ENCODE measurements around the gene GRIK4.

GRIK4 gene

GRCh38 chr11:120576606-120577005 lies 65.1 kb downstream of the GRIK4 start:
- Histone ChIP-seq H2AFZ (ENCODE audit: low read depth) (no peak overlapping the region), H3K4me1 (ENCODE audit: low read depth, poor library complexity, severe bottlenecking) (no peaks in the 10 kb centered on the region), H3K79me2 (ENCODE audit: insufficient read depth, low read depth) (no peaks in the 10 kb centered on the region), H3K9ac (no peak overlapping the region), H4K20me1 (ENCODE audit: insufficient read depth) (no peaks in the 10 kb centered on the region), H3K4me2 (no peak overlapping the region), H3K27me3 (ENCODE audit: insufficient read depth, low read depth) (no peaks in the 10 kb centered on the region), H3K4me3 (IDR thresholded peaks at IDR 0.05; ENCODE audit: insufficient read depth, low read depth, low read length) (no peak overlapping the region), H3K36me3 (ENCODE audit: insufficient read depth) (no peaks in the 10 kb centered on the region), H3K27ac (no peak overlapping the region)
- TF ChIP-seq CTCF (conservative IDR thresholded peaks at IDR 0.05; ENCODE audit: low read depth, low read length) = no peak

GRCh38 chr11:120577041-120577440 lies 65.5 kb downstream of the GRIK4 start:
- no peaks in the 10 kb centered on the region for H3K79me2 ChIP-seq (ENCODE audit: insufficient read depth, low read depth)
- no peaks in the 10 kb centered on the region for H3K4me1 ChIP-seq (ENCODE audit: low read depth, poor library complexity, severe bottlenecking)
- no peak overlapping the region for H3K4me2 ChIP-seq
- H3K27me3 ChIP-seq (ENCODE audit: insufficient read depth, low read depth) = no peaks in the 10 kb centered on the region
- H3K36me3 ChIP-seq (ENCODE audit: insufficient read depth) = no peaks in the 10 kb centered on the region
- no peak overlapping the region for H3K9ac ChIP-seq
- H3K27ac ChIP-seq = no peak overlapping the region
- H4K20me1 ChIP-seq (ENCODE audit: insufficient read depth) = no peaks in the 10 kb centered on the region
- H3K4me3 ChIP-seq (IDR thresholded peaks at IDR 0.05; ENCODE audit: insufficient read depth, low read depth, low read length) = no peak overlapping the region
- TF ChIP-seq CTCF (conservative IDR thresholded peaks at IDR 0.05; ENCODE audit: low read depth, low read length) = no peak
- H2AFZ ChIP-seq (ENCODE audit: low read depth) = no peak overlapping the region

GRCh38 chr11:120577624-120578363 lies 66.2 kb downstream of the GRIK4 start:
- H3K4me1 ChIP-seq (ENCODE audit: low read depth, poor library complexity, severe bottlenecking) = no peaks in the 10 kb centered on the region
- no peaks in the 10 kb centered on the region for H3K36me3 ChIP-seq (ENCODE audit: insufficient read depth)
- H2AFZ ChIP-seq (ENCODE audit: low read depth) = no peak overlapping the region
- H3K27me3 ChIP-seq (ENCODE audit: insufficient read depth, low read depth) = no peaks in the 10 kb centered on the region
- no peaks in the 10 kb centered on the region for H3K79me2 ChIP-seq (ENCODE audit: insufficient read depth, low read depth)
- H3K4me2 ChIP-seq = no peak overlapping the region
- H3K4me3 ChIP-seq (IDR thresholded peaks at IDR 0.05; ENCODE audit: insufficient read depth, low read depth, low read length) = no peak overlapping the region
- no peaks in the 10 kb centered on the region for H4K20me1 ChIP-seq (ENCODE audit: insufficient read depth)
- no peak overlapping the region for H3K9ac ChIP-seq
- no peak overlapping the region for H3K27ac ChIP-seq
- no peak for TF ChIP-seq CTCF (conservative IDR thresholded peaks at IDR 0.05; ENCODE audit: low read depth, low read length)

GRCh38 chr11:120578596-120579154 lies 67.1 kb downstream of the GRIK4 start:
- Histone ChIP-seq H2AFZ (ENCODE audit: low read depth) (no peak overlapping the region), H3K27ac (no peak overlapping the region), H3K4me3 (IDR thresholded peaks at IDR 0.05; ENCODE audit: insufficient read depth, low read depth, low read length) (no peak overlapping the region), H3K4me1 (ENCODE audit: low read depth, poor library complexity, severe bottlenecking) (no peaks in the 10 kb centered on the region), H3K79me2 (ENCODE audit: insufficient read depth, low read depth) (no peaks in the 10 kb centered on the region), H3K27me3 (ENCODE audit: insufficient read depth, low read depth) (no peaks in the 10 kb centered on the region), H4K20me1 (ENCODE audit: insufficient read depth) (no peaks in the 10 kb centered on the region), H3K9ac (no peak overlapping the region), H3K36me3 (ENCODE audit: insufficient read depth) (no peaks in the 10 kb centered on the region), H3K4me2 (no peak overlapping the region)
- TF ChIP-seq CTCF (conservative IDR thresholded peaks at IDR 0.05; ENCODE audit: low read depth, low read length) = no peak
